ENCODE data around the gene RASSF6. TPM values are rescaled to one million over a fixed set of nuclear protein-coding genes. Genes with fewer than 3 reads are reported as not detected.

Gene RASSF6
- not detected for polyA plus RNA-seq (2012; ENCODE audit: insufficient read length, low read depth)

- TF ChIP-seq FOXP2 (optimal IDR thresholded peaks at IDR 0.05; ENCODE audit: borderline replicate concordance, extremely low read depth, extremely low read length, insufficient read depth) (no peak), SIN3A (IDR thresholded peaks at IDR 0.05; ENCODE audit: borderline replicate concordance, insufficient read depth, low read length) (no peak), TAF1 (IDR thresholded peaks at IDR 0.05; ENCODE audit: borderline replicate concordance, insufficient read depth, low read length) (no peak), POLR2AphosphoS5 (IDR thresholded peaks at IDR 0.05; ENCODE audit: low read depth, low read length) (no peak), REST (IDR thresholded peaks at IDR 0.05; ENCODE audit: insufficient read depth in 1 of 2, low read depth in 2 of 2, low read length in 2 of 2) (no peak)
Measured at GRCh38 chr4:73620115-73620792, at the start of gene RASSF6. RASSF6 (minus strand) TSS chr4:73620436; CDS start chr4:73611795, 8,641 bp downstream.

- TF ChIP-seq TAF1 (IDR thresholded peaks at IDR 0.05; ENCODE audit: borderline replicate concordance, insufficient read depth, low read length) (no peak), REST (IDR thresholded peaks at IDR 0.05; ENCODE audit: insufficient read depth in 1 of 2, low read depth in 2 of 2, low read length in 2 of 2) (no peak), SIN3A (IDR thresholded peaks at IDR 0.05; ENCODE audit: borderline replicate concordance, insufficient read depth, low read length) (no peak), POLR2AphosphoS5 (IDR thresholded peaks at IDR 0.05; ENCODE audit: low read depth, low read length) (no peak)
Measured at GRCh38 chr4:73669410-73670183, 49.4 kb upstream of the RASSF6 start.

- TF ChIP-seq REST (IDR thresholded peaks at IDR 0.05; ENCODE audit: insufficient read depth in 1 of 2, low read depth in 2 of 2, low read length in 2 of 2), result no peak
- TF ChIP-seq TAF1 (IDR thresholded peaks at IDR 0.05; ENCODE audit: borderline replicate concordance, insufficient read depth, low read length), result no peak
- no peak for TF ChIP-seq FOXP2 (optimal IDR thresholded peaks at IDR 0.05; ENCODE audit: borderline replicate concordance, extremely low read depth, extremely low read length, insufficient read depth)
- TF ChIP-seq SIN3A (IDR thresholded peaks at IDR 0.05; ENCODE audit: borderline replicate concordance, insufficient read depth, low read length), result no peak
- TF ChIP-seq POLR2AphosphoS5 (IDR thresholded peaks at IDR 0.05; ENCODE audit: low read depth, low read length), result no peak
Measured at GRCh38 chr4:73668782-73669201, 48.6 kb upstream of the RASSF6 start.

GRCh38 chr4:73664470-73664869 lies 44.2 kb upstream of the RASSF6 start:
- TF ChIP-seq TAF1 (IDR thresholded peaks at IDR 0.05; ENCODE audit: borderline replicate concordance, insufficient read depth, low read length), result no peak
- TF ChIP-seq SIN3A (IDR thresholded peaks at IDR 0.05; ENCODE audit: borderline replicate concordance, insufficient read depth, low read length), result no peak
- TF ChIP-seq REST (IDR thresholded peaks at IDR 0.05; ENCODE audit: insufficient read depth in 1 of 2, low read depth in 2 of 2, low read length in 2 of 2), result no peak
- TF ChIP-seq POLR2AphosphoS5 (IDR thresholded peaks at IDR 0.05; ENCODE audit: low read depth, low read length), result no peak
- TF ChIP-seq FOXP2 (optimal IDR thresholded peaks at IDR 0.05; ENCODE audit: borderline replicate concordance, extremely low read depth, extremely low read length, insufficient read depth), result no peak
